ENCODE measurements around the gene TNFRSF13B. TPM values are rescaled to one million over a fixed set of nuclear protein-coding genes. Genes with fewer than 3 reads are reported as not detected.

Gene TNFRSF13B
- total and polyA plus RNA-seq, 2 donors (not counting 3 experiments of a cell fraction or from before 2014, with no cell fraction given), result not detected

DNA sequence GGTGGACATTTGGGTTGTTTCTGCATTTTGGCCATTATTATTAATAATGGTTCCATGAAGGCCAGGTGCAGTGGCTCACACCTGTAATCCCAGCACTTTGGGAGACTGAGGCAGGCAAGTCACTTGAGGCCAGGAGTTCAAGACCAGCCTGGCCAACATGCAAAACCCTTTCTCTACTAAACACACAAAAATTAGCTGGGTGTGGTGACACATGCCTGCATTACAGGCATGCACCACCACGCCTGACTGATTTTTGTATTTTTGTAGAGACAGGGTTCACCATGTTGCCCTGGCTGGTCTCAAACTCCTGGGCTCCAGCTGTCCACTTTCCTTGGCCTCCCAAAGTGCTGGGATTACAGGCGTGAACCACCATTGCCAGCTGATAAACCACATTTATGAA lies 58.5 kb downstream of the TNFRSF13B start:
- H4K20me1 ChIP-seq (replicated peaks; ENCODE audit: control insufficient read depth, extremely low read depth, insufficient read depth, low read length), result no peaks in the 10 kb centered on the region
- no peaks in the 10 kb centered on the region for H3K36me3 ChIP-seq (ENCODE audit: control insufficient read depth in 2 of 2, extremely low read depth in 1 of 2, insufficient read depth in 2 of 2, low read length in 2 of 2)
- TF ChIP-seq JUN (IDR thresholded peaks at IDR 0.05; ENCODE audit: borderline replicate concordance, insufficient read depth, insufficient read length, low read depth), result no peak
- no peak for TF ChIP-seq MYC (IDR thresholded peaks at IDR 0.05; ENCODE audit: low read depth, low read length)
- TF ChIP-seq MAX (IDR thresholded peaks at IDR 0.05; ENCODE audit: insufficient read depth, insufficient read length), result no peak
- TF ChIP-seq POLR2AphosphoS5 (IDR thresholded peaks at IDR 0.05; ENCODE audit: insufficient read depth, low read depth, low read length), result no peak
- TF ChIP-seq FOS (IDR thresholded peaks at IDR 0.05; ENCODE audit: borderline replicate concordance, insufficient read depth, low read length), result no peak
- TF ChIP-seq EZH2 (IDR thresholded peaks at IDR 0.05; ENCODE audit: borderline replicate concordance, low read depth, low read length, severe bottlenecking), result no peak
- TF ChIP-seq POLR2A (IDR thresholded peaks at IDR 0.05; ENCODE audit: low read depth, low read length), result no peak
- TF ChIP-seq GATA2 (IDR thresholded peaks at IDR 0.05; ENCODE audit: insufficient read depth, insufficient read length, low read depth, low read length), result no peak
- TF ChIP-seq, protein P1, sequence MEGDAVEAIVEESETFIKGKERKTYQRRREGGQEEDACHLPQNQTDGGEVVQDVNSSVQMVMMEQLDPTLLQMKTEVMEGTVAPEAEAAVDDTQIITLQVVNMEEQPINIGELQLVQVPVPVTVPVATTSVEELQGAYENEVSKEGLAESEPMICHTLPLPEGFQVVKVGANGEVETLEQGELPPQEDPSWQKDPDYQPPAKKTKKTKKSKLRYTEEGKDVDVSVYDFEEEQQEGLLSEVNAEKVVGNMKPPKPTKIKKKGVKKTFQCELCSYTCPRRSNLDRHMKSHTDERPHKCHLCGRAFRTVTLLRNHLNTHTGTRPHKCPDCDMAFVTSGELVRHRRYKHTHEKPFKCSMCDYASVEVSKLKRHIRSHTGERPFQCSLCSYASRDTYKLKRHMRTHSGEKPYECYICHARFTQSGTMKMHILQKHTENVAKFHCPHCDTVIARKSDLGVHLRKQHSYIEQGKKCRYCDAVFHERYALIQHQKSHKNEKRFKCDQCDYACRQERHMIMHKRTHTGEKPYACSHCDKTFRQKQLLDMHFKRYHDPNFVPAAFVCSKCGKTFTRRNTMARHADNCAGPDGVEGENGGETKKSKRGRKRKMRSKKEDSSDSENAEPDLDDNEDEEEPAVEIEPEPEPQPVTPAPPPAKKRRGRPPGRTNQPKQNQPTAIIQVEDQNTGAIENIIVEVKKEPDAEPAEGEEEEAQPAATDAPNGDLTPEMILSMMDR (IDR thresholded peaks at IDR 0.05; ENCODE audit: extremely low read depth in 1 of 2, insufficient read depth in 1 of 2, low read depth in 1 of 2, low read length in 2 of 2), result no peak
- H3K4me2 ChIP-seq (ENCODE audit: insufficient read depth, low read length), result no peak overlapping the region
- H3K9me3 ChIP-seq (replicated peaks; ENCODE audit: control insufficient read depth, insufficient read depth, low read length), result no peaks in the 10 kb centered on the region
- no peaks in the 10 kb centered on the region for H3K79me2 ChIP-seq (ENCODE audit: control insufficient read depth, insufficient read depth, low read length)
- H3K4me3 ChIP-seq (replicated peaks in 1 of 3; ENCODE audit: insufficient read depth in 1 of 3, low read depth in 1 of 3, low read length in 3 of 3), result no peak overlapping the region
- DNase-seq (ENCODE audit: low read depth, low spot score) (no peak), FAIRE-seq (no peak)
- H2AFZ ChIP-seq (ENCODE audit: low read depth, low read length), result no peak overlapping the region
- H3K9me1 ChIP-seq (replicated peaks; ENCODE audit: control insufficient read depth, extremely low read depth, insufficient read depth, low read length), result no peaks in the 10 kb centered on the region
- ChIA-PET POLR2A (no interaction called here), CTCF (interaction anchor here (0.9 to 4.8 kb wide), 2 partner anchors 75 to 78 kb away, joined by 3 to 30 read pairs; no protein-coding TSS in a partner anchor)
- no TSS peak for BruUV-seq (replicated peaks)
- H3K27me3 ChIP-seq (ENCODE audit: control insufficient read depth in 2 of 2, insufficient read depth in 2 of 2, low read length in 2 of 2), result peaks cover 0 to 6% of the 10 kb centered on the region in 2 experiments
- H3K4me1 ChIP-seq (ENCODE audit: control insufficient read depth, extremely low read depth, insufficient read depth, low read length), result peaks cover 8% of the 10 kb centered on the region
- dilution Hi-C loops (cut with MboI; ENCODE audit: extremely low pct_ligation_motif_present, low sequenced_read_pairs), result no loop called here
- H3K9ac ChIP-seq (replicated peaks; ENCODE audit: extremely low read depth, insufficient read depth, low read length), result no peak overlapping the region
- intact Hi-C loops (cut with micrococcal nuclease), result no loop called here
- H3K27ac ChIP-seq (ENCODE audit: insufficient read depth, low read depth, low read length), result no peak overlapping the region
